Inflammatory macrophage (primary cell): ENCODE measurements around the gene NRBP1.
"Not testable (repeated sequence)": the region's sequence is repeated elsewhere in the genome, so short reads cannot be mapped to it uniquely, and the experiment has no call there.

Source experiments
- DNase-seq, 2 donors: peaks; one replicate each; pipeline ENCODE4 v3.0.0-alpha.2; 2020 to 2022

Gene NRBP1

DNA sequence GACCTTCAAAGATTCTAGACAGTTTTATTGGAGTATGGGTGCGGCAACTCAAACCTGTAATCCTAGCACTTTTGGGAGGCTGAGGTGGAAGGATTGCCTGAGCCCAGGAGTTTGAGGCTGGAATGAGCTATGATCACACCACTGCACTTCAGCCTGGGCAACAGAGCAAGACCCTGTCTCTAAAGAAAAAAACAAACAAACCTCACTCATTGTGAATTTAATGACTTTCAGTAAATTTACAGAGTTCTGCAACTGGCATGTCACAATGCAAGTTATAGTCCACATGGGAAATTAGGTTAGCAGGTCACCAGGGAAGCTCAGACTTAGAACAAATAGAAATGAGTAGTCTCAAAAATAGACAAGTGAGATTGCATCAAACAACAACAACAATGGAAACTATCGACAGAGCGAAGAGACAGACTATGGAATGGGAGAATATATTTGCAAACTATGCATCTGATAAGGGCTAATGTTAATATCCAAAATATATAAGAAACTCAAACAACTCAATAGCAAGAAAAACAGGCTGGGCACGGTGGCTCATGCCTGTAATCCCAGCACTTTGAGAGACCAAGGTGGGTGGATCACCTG is 6.7 kb upstream of the NRBP1 start:
- no peak for DNase-seq

- DNase-seq, result no peak
These were observed 5.5 kb upstream of the NRBP1 start for GRCh38 chr2:27422958-27423357.

DNA sequence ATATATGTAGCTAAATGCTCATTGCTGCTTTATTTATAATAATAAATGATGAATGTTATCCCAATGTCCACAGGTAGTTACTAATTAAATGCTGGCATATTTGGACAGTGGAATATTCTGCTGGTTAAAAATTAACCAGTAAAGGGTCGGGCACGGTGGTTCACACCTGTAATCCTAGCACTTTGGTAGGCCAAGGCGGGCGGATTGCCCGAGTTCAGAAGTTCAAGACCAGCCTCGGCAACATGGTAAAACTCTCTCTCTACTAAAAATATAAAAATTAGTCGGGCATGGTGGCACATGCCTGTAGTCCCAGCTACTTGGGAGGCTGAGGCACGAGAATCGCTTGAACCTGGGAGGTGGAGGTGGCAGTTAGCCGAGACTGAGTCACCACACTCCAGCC is 3.4 kb upstream of the NRBP1 start:
- DNase-seq, result not testable (repeated sequence)

GRCh38 chr2:27427863-27428212 is 593 bp upstream of the NRBP1 start:
- no peak for DNase-seq

DNA sequence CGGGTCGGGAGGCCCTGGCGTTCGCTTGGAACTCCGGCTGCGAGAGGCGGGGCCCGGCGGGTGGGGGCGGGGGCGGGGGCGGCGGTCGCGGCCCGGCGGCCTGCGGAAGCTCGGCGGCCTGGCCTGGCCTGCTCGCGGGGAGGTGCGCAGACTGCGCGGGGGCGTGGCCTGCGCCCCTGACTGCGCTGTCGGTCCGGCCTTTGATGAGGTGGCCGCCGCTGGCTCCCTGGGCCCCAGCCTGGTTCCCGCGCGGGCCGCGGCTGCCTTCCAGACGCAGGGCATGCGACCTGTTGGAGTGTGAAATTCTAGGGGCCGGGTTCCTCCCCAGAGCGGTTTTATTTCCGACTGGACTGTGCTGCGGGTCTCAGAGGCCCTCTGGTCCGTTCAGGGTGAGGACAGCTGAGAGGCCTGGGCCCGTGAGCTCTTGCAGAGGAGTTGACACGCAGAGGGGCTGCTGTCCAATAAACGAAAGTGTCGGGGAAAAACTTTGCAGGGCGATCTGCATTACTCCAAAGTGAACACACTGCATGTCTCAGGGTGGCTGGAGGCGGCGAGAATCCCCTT is 629 bp downstream of the NRBP1 start:
- peak; percentile 77 to 93 for DNase-seq

DNA sequence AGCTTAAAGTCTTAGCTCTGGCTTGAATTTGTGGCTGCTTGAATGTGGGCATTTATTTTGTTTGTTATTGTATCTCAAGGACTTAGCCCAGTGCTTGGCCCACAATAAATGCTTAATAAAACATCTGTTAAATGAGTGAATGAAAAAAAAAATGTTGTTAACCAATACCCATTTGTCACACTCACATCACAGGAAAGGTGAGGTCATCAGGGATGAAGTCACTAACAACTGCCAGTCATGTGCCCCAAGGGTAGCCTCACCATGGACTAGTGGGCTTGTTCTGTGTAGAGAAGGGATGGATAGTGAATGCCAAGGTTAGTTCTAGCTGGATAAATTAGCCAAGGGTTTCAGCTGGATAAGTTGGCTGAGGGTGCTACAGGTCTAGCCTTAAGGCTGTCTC is 3.0 kb downstream of the NRBP1 start:
- peak; percentile 70 to 84 for DNase-seq

GRCh38 chr2:27435628-27436027 is 7.2 kb downstream of the NRBP1 start:
- DNase-seq, result no peak

DNA sequence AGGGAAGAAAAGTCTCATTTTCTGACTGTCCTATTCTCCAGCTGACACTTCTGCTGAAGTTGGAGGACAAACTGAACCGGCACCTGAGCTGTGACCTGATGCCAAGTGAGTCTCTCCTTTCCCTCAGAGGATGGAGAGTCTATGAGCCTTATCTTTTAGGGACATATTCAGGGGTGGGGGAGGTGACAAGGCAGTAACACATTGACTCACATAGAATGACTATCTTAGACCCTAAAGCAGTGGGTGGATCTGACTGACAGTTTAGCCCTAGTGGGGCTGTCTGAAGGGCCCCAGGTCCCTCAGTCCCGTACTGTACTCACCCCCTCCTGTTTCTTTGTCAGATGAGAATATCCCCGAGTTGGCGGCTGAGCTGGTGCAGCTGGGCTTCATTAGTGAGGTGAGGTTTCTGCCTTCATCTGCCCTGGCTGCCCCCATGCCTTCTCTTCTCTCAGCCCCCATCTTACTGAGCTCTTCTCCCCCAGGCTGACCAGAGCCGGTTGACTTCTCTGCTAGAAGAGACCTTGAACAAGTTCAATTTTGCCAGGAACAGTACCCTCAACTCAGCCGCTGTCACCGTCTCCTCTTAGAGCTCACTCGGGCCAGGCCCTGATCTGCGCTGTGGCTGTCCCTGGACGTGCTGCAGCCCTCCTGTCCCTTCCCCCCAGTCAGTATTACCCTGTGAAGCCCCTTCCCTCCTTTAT is 12.9 kb downstream of the NRBP1 start:
- no peak for DNase-seq

DNA sequence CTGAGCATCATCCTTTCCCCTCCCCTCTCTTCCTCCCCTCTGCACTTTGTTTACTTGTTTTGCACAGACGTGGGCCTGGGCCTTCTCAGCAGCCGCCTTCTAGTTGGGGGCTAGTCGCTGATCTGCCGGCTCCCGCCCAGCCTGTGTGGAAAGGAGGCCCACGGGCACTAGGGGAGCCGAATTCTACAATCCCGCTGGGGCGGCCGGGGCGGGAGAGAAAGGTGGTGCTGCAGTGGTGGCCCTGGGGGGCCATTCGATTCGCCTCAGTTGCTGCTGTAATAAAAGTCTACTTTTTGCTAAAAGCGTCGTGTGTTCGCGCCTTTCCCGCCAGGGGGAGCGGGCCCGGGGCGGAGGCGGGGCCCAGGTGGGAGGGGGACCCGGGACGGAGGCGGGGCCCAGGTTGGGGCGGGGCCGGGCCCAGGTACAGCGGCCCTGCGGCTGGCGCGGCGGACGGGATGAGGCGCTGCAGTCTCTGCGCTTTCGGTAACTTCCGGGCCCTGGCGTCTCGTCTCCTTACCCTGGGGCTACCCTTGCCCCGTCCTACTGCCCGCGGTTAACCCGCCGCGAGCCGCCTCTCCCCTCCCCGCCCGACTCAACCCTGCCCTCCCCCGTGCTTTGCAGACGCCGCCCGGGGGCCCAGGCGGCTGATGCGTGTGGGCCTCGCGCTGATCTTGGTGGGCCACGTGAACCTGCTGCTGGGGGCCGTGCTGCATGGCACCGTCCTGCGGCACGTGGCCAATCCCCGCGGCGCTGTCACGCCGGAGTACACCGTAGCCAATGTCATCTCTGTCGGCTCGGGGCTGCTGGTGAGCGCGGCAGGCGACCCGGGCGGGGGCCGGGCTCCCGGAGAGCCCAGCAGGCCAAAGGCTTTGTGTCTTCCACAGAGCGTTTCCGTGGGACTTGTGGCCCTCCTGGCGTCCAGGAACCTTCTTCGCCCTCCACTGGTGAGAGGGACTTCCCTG is 13.8 kb downstream of the NRBP1 start, which contains the start of gene KRTCAP3:
Gene KRTCAP3, plus strand, starts transcription at position 424 of the 962 bp plus-strand sequence. Its CDS starts 32 bp downstream, at position 456.
- DNase-seq, result no peak

DNA sequence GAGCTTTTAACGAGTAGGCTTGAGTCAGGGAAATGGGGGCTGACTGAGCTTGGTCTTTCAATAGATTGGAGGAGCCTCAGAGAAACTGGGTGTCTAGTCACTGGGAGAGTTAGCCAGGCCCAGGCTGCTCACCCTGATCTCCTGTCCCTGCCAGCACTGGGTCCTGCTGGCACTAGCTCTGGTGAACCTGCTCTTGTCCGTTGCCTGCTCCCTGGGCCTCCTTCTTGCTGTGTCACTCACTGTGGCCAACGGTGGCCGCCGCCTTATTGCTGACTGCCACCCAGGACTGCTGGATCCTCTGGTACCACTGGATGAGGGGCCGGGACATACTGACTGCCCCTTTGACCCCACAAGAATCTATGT is 14.5 kb downstream of the NRBP1 start:
- DNase-seq, result no peak

- DNase-seq, result no peak
These were observed 16.7 kb downstream of the NRBP1 start for GRCh38 chr2:27445155-27445554.

DNA sequence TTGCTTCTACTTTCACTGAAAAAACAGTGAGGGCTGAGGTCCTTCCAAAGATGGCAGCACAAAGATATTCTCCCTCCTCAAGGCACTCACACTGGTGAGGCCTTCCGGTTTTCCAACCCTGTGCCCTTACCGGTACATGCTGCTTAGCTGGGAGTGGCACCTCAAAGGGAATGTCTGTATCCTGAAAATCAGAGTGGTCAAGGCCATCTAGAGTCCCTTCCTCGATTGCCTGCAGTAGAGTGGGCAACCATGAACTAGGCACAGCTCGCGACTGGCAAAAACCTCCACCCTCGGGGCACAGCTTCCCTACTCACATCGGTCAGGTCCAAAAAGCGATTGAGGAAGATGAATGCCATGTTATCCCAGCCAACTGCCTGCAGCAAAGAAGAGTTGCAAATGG is 17.2 kb downstream of the NRBP1 start:
- no peak for DNase-seq

DNA sequence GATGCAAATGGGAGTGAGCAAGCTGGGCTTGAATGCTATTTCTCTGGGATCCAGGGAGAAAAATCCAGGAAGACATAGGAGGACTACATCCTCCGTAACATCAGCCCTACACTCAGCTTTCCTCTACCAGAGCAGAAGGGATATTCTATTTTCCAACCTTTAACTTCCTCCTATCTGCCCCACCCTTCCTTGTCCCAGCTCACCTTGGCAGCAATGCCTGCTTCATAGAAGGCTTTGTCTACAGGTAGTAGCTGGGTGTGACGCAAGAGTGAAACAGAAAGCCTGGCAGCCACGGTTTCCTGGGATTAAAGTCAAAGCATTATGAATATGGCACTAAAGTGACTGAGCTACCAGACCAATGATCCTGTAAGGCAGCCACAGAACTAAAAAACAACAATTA is 17.6 kb downstream of the NRBP1 start:
- DNase-seq, result no peak

DNA sequence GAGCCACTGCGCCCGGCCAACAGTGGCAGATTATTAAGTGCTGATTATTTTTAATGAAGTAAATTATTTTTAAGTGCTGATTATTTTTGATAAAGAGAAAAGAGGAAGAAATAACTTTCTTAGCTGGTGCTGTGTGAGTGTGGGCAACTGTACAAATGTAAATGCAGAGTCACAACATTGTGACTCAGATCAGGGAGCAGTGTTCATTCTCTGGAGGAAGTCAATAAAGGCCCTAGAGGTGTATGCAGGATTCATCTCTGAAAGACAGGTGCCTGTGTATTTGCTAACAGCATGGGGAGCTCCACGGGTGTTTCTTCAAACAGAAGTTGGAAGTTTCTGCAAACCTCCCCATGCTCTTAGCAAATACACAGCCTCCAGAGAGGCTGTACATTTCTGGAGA is 19.9 kb downstream of the NRBP1 start:
- peak in 1 of 2 donors; percentile 41 for DNase-seq

DNA sequence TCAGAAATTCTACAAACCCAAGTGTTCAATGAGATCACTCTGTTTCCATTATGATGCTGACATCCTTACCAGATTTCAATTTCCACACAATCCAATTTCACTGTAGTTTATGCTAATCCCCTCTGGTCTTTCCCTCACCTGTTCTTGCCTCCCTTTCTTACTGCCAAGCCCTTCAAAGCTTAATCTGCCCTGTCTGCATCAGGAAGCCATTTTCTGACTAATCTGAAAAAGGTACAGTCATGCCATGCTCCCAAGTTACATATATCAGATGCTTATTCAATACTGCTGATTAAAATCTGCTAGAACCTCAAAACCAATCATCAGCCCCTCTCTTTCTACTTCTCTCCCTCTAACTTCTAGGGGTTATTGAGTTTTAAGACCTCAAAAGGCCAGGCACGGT is 22.7 kb downstream of the NRBP1 start:
- DNase-seq, result no peak

GRCh38 chr2:27453968-27454367 is 25.5 kb downstream of the NRBP1 start:
- DNase-seq, result no peak

DNA sequence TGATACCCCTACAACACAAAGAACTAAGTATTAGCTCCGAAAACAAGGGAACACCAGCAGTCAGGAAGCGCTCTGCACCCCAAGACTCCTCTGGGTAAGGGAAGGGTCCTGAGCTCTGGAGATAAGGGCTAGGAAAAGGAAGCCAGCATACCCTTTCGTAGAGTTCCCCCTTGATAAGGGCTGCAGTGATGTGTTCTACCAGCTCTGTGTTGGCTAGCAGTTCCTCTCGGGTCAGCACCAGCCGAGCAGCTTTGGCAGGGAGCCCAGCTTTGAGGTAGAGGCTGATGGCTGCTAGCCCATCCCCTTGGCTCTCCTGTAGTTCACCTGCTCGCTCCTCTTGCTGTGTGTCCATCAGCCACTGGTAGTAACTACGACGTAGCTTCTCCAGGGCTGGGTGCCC is 32.7 kb downstream of the NRBP1 start:
- DNase-seq, result no peak

GRCh38 chr2:27464443-27464842 is 36.0 kb downstream of the NRBP1 start:
- DNase-seq, result no peak

GRCh38 chr2:27471961-27472360 is 43.5 kb downstream of the NRBP1 start:
- DNase-seq, result no peak

DNA sequence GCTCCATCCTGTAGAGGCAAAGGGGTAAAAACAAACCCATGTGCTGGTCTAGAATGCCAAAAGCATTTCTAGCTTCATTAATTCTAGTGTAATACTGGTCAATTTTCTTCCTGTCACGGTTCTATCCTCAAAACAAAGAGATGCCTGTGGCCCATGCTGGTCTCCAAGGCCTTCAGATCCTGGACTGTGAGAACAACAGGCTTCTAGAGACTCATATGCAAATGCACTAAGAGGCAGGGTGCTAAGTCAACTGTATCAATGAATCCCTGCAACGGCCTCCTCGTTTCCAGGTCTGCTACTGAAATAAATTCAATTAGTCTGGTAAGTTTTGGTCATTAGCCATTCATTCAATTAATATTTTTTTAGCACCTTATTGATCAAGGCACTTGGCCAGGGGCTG is 57.1 kb downstream of the NRBP1 start:
- no peak for DNase-seq

DNA sequence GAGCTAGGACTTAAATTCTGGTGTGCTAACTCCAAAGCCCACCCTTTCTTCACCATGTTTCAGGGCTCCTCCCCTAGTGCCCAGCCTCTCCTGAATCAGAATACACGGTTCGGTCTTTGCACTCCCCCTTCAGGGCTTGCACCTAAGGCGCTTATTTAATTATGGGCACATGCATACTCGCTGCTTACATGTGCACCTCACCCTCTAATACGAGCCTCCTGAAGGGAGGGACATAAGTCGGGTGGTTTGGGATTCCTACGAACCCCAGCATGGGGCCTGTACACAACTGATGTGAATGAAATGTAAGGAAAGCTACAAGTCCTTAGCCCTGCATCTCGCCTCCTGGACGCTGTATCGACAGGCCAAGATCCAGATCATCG is 60.7 kb downstream of the NRBP1 start:
- no peak for DNase-seq

DNA sequence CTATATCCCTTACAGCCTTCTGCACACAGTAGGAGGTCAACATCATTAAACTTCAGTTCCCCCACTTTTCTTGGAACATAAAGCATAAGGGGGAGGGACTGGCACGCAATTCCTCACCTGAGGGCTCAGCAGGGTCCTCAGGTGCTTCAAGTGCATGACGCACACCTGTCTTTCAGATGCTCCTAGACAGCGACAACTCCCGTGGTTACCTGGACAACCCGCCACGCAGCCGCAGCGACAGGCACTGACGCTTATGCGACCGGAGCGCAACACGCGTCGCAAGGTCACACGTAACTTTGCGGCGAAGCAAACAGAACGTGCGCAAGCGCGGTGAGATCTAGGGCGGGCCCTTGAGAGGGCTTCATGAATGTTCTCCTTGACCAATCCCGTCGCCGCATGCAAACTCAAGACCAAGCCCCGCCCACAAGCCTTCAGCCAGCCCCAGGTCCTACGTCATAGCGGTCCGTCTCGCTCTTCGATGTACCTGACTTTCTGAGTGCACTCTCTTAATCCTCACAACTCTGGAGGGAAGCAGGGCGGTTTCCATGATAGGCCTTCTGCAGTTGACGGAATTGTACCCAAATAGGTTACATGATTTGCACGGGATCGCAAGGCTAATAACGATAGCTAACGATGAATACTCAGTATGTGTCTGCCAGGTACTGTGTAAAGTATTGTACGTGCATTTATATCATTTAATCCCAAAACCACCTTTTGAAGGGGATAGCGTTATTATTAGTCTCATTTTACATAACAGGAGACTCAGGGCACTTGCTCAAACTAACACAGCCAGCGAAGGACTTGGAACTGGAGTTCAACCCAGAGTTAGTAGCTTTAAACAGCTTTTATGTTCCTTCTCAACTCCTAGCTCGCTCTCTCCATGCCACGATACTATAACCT is 61.3 kb downstream of the NRBP1 start, which contains the start of gene IFT172:
Gene IFT172, minus strand, starts transcription at position 246 of the 900 bp plus-strand sequence. Its CDS starts 90 bp downstream, at position 156.
- peak; percentile 99 to 100 for DNase-seq
